ENCODE data around the gene CDH4.

The CDH4 gene

DNA sequence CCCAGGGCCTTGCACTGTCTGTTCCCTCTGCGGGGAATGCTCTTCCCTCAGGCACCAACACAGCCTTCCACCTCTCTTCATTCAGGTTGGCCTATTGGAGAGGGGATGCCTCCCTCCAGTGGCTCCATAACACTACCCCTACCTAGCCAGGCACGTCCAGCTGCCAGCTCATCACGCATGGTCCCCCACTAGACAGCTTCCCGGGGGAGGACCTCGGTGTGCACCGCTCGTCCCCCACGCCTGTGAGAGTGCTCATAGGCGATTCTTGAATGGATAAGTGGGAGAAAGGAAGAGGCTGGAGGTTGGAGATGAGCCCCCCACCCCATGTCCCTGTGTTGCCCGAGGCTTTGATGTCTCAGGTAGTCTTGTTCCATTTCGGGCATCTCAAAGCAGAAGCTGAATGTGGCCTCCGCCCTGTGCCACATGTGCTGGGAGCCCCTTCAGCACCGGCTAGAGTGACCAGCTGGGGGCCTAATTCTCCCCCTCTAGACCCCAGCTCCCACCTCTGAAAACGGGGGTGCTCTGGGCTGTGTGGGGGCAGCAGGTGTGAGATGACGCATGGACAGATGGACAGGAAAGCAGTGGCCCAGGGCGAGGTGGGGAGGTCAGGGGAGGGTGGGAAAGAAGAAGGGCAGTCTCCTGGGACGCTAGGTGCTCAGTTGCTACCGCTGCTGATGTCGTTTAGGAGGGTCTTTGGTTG is 480.6 kb downstream of the CDH4 start:
- no peak for DNase-seq

GRCh38 chr20:61733216-61733615 is 481.2 kb downstream of the CDH4 start:
- no peak for DNase-seq

GRCh38 chr20:61733891-61734732 is 482.1 kb downstream of the CDH4 start:
- no peak for DNase-seq

GRCh38 chr20:61734733-61735502 is 482.9 kb downstream of the CDH4 start:
- no peak for DNase-seq

DNA sequence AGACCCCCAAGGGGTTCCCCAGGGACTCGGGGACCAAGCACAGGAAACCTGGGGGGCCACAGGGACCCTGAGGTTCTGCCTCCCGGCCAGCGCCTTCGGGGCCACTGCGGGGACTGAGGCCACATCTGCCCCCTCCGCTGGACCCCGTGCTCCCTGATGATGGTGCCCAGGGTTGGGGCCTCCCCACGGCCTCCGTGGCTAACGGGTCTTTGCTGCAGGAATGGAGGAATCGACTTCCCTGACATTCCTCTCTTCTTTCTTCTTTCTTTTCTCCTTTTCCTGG is 483.4 kb downstream of the CDH4 start:
- DNase-seq = no peak

- no peak for DNase-seq
Observed at GRCh38 chr20:61736001-61736635, 484.1 kb downstream of the CDH4 start.

GRCh38 chr20:61736751-61737310 is 484.8 kb downstream of the CDH4 start:
- no peak for DNase-seq

DNA sequence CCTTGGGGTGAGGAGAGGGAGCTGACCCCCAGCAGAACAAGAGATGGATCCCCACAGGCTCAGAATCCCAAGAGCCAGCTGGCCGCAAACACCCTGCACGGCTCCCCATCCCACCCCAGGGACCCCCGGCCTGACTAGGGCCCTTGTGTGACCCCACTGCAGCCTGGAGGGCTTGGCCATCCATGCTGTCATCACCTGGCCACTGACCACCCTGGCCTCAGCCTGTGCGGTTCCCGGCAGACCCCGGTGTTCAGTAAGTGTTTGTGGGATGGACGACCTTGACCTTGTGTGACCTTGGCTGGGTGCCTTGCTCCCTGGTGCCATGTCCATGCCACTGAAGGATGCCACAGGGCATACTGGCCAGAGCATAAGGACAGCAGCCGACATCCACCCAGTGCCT is 485.3 kb downstream of the CDH4 start:
- DNase-seq = no peak

DNA sequence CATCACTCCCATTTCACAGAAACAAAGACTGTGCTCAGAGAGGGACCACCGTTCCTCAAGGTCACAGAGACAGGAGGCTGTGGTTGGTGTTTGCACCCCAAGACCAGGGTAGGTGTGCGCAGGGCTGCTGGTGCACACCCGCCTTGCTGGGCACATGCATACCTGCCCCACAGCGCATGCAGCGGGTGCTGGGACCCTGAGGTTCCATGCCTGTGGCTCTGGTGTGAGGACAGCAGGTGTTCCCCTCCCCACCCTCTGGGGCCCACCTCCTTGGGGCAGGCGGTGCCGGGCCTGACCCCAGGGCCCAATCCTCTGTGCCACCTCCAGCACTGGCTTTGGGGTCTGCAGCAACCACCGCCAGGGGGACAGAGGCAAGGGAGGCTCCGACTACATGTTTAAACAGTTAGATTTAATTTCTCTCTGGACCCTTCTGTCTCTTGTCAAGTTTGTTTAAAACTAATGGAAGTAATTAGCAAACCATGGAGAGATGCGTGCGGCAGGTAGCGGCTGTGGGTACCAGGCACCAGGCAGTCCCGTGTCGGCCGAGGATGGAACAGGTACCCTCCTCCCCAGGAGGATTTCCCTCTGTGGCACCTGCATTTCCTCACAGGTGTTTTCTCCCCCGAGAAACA is 485.9 kb downstream of the CDH4 start:
- DNase-seq = no peak

DNA sequence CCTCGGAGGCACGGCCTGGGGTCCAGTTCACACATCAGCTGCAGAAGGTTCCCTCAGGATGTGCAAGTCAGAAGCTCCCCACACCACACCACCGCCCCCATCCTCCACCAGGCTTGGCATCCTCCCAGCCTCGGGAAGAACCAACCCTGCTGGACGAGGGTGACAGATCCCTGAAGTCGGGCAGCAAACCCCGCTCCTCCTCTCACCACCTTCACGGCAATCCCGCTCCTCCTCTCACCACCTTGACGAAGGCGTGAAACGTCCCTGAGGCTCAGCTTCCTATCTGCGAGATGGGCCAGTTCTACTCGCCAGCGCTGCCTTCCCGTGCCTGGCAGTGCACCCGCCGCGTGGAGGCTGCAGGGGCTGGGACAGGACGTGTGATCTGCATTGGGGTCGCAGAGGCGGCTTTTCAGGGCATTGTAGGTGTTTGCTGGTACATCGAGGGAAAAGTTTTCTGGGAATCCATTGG is 486.6 kb downstream of the CDH4 start:
- DNase-seq = no peak

- DNase-seq = no peak
Observed at GRCh38 chr20:61739086-61739831, 487.2 kb downstream of the CDH4 start.

GRCh38 chr20:61739832-61740118 is 487.7 kb downstream of the CDH4 start:
- DNase-seq = no peak

GRCh38 chr20:61742097-61742825 is 490.2 kb downstream of the CDH4 start:
- DNase-seq = no peak

DNA sequence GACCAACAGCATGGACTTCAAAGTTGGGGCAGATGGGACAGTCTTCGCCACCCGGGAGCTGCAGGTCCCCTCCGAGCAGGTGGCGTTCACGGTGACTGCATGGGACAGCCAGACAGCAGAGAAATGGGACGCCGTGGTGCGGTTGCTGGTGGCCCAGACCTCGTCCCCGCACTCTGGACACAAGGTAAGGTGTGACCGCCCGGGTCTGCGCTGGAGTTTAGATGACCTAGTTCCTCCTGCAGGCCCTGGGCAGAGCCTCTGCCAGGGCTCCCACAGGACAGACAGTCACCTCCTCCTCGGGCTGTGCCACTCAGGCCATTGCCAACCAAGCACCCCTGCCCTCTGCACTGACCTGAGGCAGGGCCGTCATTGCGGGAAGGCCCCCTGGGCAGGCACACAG is 491.5 kb downstream of the CDH4 start:
- no peak for DNase-seq

GRCh38 chr20:61744691-61745396 is 492.8 kb downstream of the CDH4 start:
- no peak for DNase-seq

DNA sequence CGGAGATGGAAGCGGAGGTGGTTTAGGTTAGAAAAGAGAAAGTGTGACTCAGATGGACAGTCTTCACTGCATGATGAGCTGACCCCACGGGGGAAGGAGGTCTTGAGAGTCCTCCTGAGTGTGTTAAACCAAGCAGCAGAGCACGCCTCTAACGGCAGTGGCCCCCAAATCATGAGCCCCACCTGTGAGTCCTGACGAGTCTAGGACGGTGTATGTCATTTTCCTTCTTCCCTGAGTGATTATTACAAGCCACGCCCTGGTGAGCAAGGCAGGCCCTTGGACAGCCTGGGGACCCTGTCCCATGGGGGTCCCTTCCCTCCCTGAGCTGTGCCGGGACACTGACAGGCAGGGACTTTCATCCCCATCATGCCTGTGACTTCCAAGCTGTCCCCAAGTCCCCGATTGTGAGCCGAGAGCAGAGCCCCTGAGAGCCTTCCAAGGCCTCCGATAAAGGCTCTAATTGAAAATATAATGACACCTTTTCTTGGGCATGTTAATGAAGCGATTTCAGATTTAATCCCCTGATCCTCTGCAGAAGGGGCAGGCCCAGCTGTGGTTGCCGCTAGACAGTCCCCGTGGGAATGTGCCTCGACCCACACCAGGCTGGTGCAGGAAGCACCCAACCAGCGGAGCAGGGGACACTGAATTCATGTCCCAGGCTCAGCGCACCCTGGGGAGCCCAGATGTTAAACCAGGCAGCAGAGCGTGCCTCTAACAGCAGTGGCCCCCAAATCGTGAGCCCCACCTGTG is 493.5 kb downstream of the CDH4 start:
- no peak for DNase-seq

DNA sequence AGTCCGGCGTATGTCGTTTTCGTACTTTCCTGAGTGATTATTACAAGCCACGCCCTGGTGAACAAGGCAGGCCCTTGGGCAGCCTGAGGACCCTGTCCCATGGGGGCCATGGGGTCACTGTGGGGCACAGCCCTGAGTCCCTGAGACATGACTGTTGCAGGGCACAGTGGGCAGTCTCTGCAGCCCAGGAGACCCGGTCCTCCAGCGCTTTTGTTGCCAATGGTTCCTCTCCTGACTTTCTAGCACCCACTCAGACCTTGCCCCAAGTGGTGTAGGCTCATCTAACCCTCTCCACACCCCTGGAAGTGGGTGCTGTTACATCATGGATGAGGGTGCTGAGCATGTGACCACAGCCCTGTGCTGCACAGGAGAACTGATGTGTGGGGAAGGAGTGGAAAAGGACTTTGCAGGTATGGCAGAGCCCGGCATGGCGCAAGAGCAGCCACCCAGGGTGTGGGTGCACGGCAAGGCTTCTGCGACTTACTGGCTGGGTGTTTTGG is 494.1 kb downstream of the CDH4 start:
- no peak for DNase-seq

GRCh38 chr20:61746781-61747180 is 494.7 kb downstream of the CDH4 start:
- DNase-seq = no peak

DNA sequence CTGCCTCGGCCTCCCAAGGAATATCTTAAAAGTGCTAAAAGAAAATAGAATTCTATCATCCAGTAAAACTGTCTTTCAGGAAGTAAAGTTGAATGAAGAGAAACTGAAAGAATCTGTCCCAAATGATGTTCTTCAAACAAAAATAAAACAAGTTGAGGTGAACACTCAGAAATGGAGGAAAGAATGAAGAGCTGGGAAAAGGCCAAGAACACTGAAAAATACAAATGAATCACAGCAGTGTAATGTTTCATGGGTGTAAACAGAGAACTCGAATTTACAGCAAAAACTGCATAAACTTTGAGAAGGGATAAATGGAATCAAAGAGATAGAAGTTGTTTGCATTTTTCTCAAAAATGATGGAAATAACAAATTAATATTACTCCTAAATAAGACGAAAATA is 496.3 kb downstream of the CDH4 start:
- DNase-seq = no peak

Data from NCI-H2029 (cell line).